H9 (cell line): ENCODE results near the gene ADGRG4. TPM values are rescaled to one million over a fixed set of nuclear protein-coding genes. Genes with fewer than 3 reads are reported as not detected.

Experiments
- DNase-seq: peaks from one replicate; pipeline ENCODE4 v3.0.0-alpha.2; 2017
- H2AFZ ChIP-seq: one replicate; pipeline ENCODE4 v1.6.1; 2013; ENCODE audit warnings: mild to moderate bottlenecking, low read length, control low read depth, moderate library complexity
- H2AK5ac ChIP-seq: 2 replicates; pipeline ENCODE4 v1.6.1; 2013; ENCODE audit warnings: low read length, control low read depth, mixed read lengths; ENCODE audit not compliant: insufficient read length
- H2BK120ac ChIP-seq: one replicate; pipeline ENCODE4 v1.6.1; 2013; ENCODE audit warnings: low read depth, mild to moderate bottlenecking, low read length, control low read depth, inconsistent platforms; ENCODE audit not compliant: poor library complexity, severe bottlenecking
- H2BK12ac ChIP-seq: 2 replicates; pipeline ENCODE4 v1.6.1; 2013; ENCODE audit warnings: low read length, control low read depth, mixed read lengths, low read depth; ENCODE audit not compliant: insufficient read length
- H2BK15ac ChIP-seq: 2 replicates; pipeline ENCODE4 v1.6.1; 2013; ENCODE audit warnings: low read depth, low read length, control low read depth
- H2BK20ac ChIP-seq: one replicate; pipeline ENCODE4 v1.6.1; 2013; ENCODE audit warnings: low read depth, mild to moderate bottlenecking, low read length, control low read depth, inconsistent platforms; ENCODE audit not compliant: poor library complexity, severe bottlenecking
- H2BK5ac ChIP-seq: 2 replicates; pipeline ENCODE4 v1.6.1; 2013; ENCODE audit warnings: low read length, control low read depth, mixed read lengths; ENCODE audit not compliant: insufficient read length
- H3K14ac ChIP-seq: 2 replicates; pipeline ENCODE4 v1.6.1; 2013; ENCODE audit warnings: low read length, control low read depth; ENCODE audit not compliant: insufficient read depth
- H3K18ac ChIP-seq: 2 replicates; pipeline ENCODE4 v1.6.1; 2013; ENCODE audit warnings: low read depth, mild to moderate bottlenecking, mixed read lengths, low read length, control low read depth; ENCODE audit not compliant: insufficient read length
- H3K23ac ChIP-seq: 2 replicates; pipeline ENCODE4 v1.6.1; 2013; ENCODE audit warnings: low read length, control low read depth, mixed read lengths, low read depth; ENCODE audit not compliant: insufficient read length
- H3K23me2 ChIP-seq: 2 replicates; pipeline ENCODE4 v1.6.1; 2013; ENCODE audit warnings: low read depth, mild to moderate bottlenecking, mixed read lengths, low read length, control low read depth; ENCODE audit not compliant: insufficient read length, poor library complexity, severe bottlenecking
- H3K27ac ChIP-seq: 2 replicates; pipeline ENCODE4 v1.5.1; 2013; ENCODE audit warnings: low read length, control low read depth, mixed read lengths, low read depth; ENCODE audit not compliant: insufficient read length
- H3K27me3 ChIP-seq: 2 replicates; pipeline ENCODE4 v1.6.1; 2013; ENCODE audit warnings: low read length, control low read depth, inconsistent platforms; ENCODE audit not compliant: insufficient read depth
- H3K4ac ChIP-seq: 2 replicates; pipeline ENCODE4 v1.6.1; 2013; ENCODE audit warnings: low read depth, mild to moderate bottlenecking, control low read depth, inconsistent platforms, low read length, moderate library complexity
- H3K4me1 ChIP-seq: 2 replicates; pipeline ENCODE4 v1.6.1; 2013; ENCODE audit warnings: low read length, control low read depth, inconsistent platforms; ENCODE audit not compliant: insufficient read depth
- H3K4me2 ChIP-seq: 2 replicates; pipeline ENCODE4 v1.6.1; 2013; ENCODE audit warnings: low read length, control low read depth, mixed read lengths; ENCODE audit not compliant: insufficient read length, insufficient read depth
- H3K56ac ChIP-seq: 2 replicates; pipeline ENCODE4 v1.6.1; 2013; ENCODE audit warnings: low read depth, mild to moderate bottlenecking, mixed read lengths, low read length, control low read depth; ENCODE audit not compliant: insufficient read length
- H3K79me1 ChIP-seq: 2 replicates; pipeline ENCODE4 v1.6.1; 2013; ENCODE audit warnings: low read depth, mild to moderate bottlenecking, moderate library complexity, low read length, control low read depth, inconsistent platforms; ENCODE audit not compliant: insufficient read depth, poor library complexity, severe bottlenecking
- H3K79me2 ChIP-seq: 2 replicates; pipeline ENCODE4 v1.6.1; 2013; ENCODE audit warnings: low read length, control low read depth, inconsistent platforms; ENCODE audit not compliant: insufficient read depth
- H3K9ac ChIP-seq: 2 replicates; pipeline ENCODE4 v1.6.1; 2013; ENCODE audit warnings: low read length, control low read depth, mixed read lengths; ENCODE audit not compliant: insufficient read length; ENCODE audit errors: extremely low read depth
- H3K9me3 ChIP-seq: one replicate; pipeline ENCODE4 v1.6.1; 2013; ENCODE audit warnings: low read depth, low read length, inconsistent platforms; ENCODE audit not compliant: control insufficient read depth
- H3T11ph ChIP-seq: one replicate; pipeline ENCODE4 v1.6.1; 2013; ENCODE audit warnings: mild to moderate bottlenecking, low read length, control low read depth, inconsistent platforms
- H4K20me1 ChIP-seq: one replicate; pipeline ENCODE4 v1.6.1; 2013; ENCODE audit not compliant: control insufficient read depth, insufficient read length, insufficient read depth
- H4K5ac ChIP-seq: 2 replicates; pipeline ENCODE4 v1.6.1; 2013; ENCODE audit warnings: low read depth, mild to moderate bottlenecking, mixed read lengths, low read length, control low read depth; ENCODE audit not compliant: insufficient read length
- H4K8ac ChIP-seq: replicated peaks from 2 replicates; pipeline ENCODE4 v1.6.1; 2013; ENCODE audit warnings: low read length, control low read depth, mixed read lengths, low read depth; ENCODE audit not compliant: insufficient read length
- H4K91ac ChIP-seq: 2 replicates; pipeline ENCODE4 v1.6.1; 2013; ENCODE audit warnings: low read depth, mild to moderate bottlenecking, moderate library complexity, mixed read lengths, low read length, control low read depth; ENCODE audit not compliant: insufficient read length
- H3K27ac Mint-ChIP-seq, 3 experiments: 2 replicates in 2 of 3; 3 replicates in 1 of 3; pipeline ENCODE4 v1.8.0; 2020 to 2021; ENCODE audit warnings: mixed read lengths in 3 of 3, mild to moderate bottlenecking in 1 of 3, moderate library complexity in 1 of 3
- H3K27me3 Mint-ChIP-seq: 2 replicates; pipeline ENCODE4 v1.8.0; 2021; ENCODE audit warnings: low read depth, mild to moderate bottlenecking, moderate library complexity, mixed read lengths
- H3K36me3 Mint-ChIP-seq, 3 experiments: 2 replicates in 2 of 3; 3 replicates in 1 of 3; pipeline ENCODE4 v1.8.0; 2020 to 2021; ENCODE audit warnings: low read depth in 3 of 3, mixed read lengths in 3 of 3; ENCODE audit not compliant: insufficient read depth in 1 of 3
- H3K4me1 Mint-ChIP-seq, 2 experiments: 2 replicates each; pipeline ENCODE4 v1.8.0; 2020; ENCODE audit warnings: mixed read lengths in 2 of 2
- H3K4me3 Mint-ChIP-seq, 2 experiments: 2 replicates in 1 of 2; 3 replicates in 1 of 2; pipeline ENCODE4 v1.8.0; 2020 to 2021; ENCODE audit warnings: mild to moderate bottlenecking in 2 of 2, mixed read lengths in 2 of 2, moderate library complexity in 1 of 2
- H3K9me3 Mint-ChIP-seq, 2 experiments: 2 replicates in 1 of 2; 3 replicates in 1 of 2; pipeline ENCODE4 v1.8.0; 2020; ENCODE audit warnings: mild to moderate bottlenecking in 2 of 2, mixed read lengths in 2 of 2, moderate library complexity in 1 of 2
- CTCF ChIP-seq: fragments of 200-600 bp; sonication (generic); conservative IDR thresholded peaks from 3 replicates; pipeline ENCODE4 v1.8.0; 2021; ENCODE audit warnings: antibody characterized with exemption, mild to moderate bottlenecking
- WGBS: extraction: QIAGEN DNeasy Blood & Tissue Kit; methylation state at CpG from one replicate; pipeline ENCODE4 v1.1.7; 2013; ENCODE audit warnings: missing lambda C conversion rate, low lambda C conversion rate, mixed read lengths; ENCODE audit not compliant: insufficient read length; ENCODE audit errors: extremely low coverage; 5-methylcytosine and 5-hydroxymethylcytosine counted together
- total RNA-seq: library from RNA; stranded (reverse); gene quantifications from 2 replicates; pipeline ENCODE4 v1.2.1, GENCODE V29; 2021

ADGRG4 gene
- total RNA-seq, 1 experiment from 2014 or later = not detected

- Histone ChIP-seq H3K4ac (no peak overlapping the region), H2AK5ac (no peak overlapping the region), H3K23me2 (peaks cover 3% of the 10 kb centered on the region), H3K9ac (no peak overlapping the region), H4K20me1 (no peaks in the 10 kb centered on the region), H3K4me1 (no peaks in the 10 kb centered on the region), H3K9me3 (peaks cover 28% of the 10 kb centered on the region), H3T11ph (no peak overlapping the region), H3K79me1 (no peaks in the 10 kb centered on the region), H2BK5ac (no peak overlapping the region), H4K91ac (no peak overlapping the region), H3K56ac (no peak overlapping the region), H2AFZ (no peak overlapping the region), H4K8ac (no peak overlapping the region), H3K27me3 (no peaks in the 10 kb centered on the region), H3K18ac (no peak overlapping the region), H2BK20ac (no peak overlapping the region), H3K79me2 (no peaks in the 10 kb centered on the region), H2BK15ac (no peak overlapping the region), H2BK12ac (no peak overlapping the region), H4K5ac (no peak overlapping the region), H2BK120ac (no peak overlapping the region), H3K14ac (no peak overlapping the region), H3K23ac (no peak overlapping the region), H3K27ac (no peak overlapping the region), H3K4me2 (no peak overlapping the region)
- Mint-ChIP-seq H3K36me3 (no peaks in the 10 kb centered on the region; a peak in 2 of 7 replicates), H3K27ac (no peak overlapping the region), H3K4me1 (peaks cover 11% of the 10 kb centered on the region in 2 experiments), H3K4me3 (no peak overlapping the region), H3K9me3 (peaks cover 58 to 65% of the 10 kb centered on the region in 2 experiments), H3K27me3 (no peaks in the 10 kb centered on the region; the same call in none of the 2 replicates)
- no CpG with 5 or more reads among the region's 5 CpGs for WGBS
- DNase-seq = no peak
- no peak for TF ChIP-seq CTCF
Observed at GRCh38 chrX:136255541-136255940, 45.2 kb upstream of the ADGRG4 start.
